Activated CD4-positive, alpha-beta T cell treated with anti-CD3 and anti-CD28 coated beads, Interleukin-2, amount 10 ng/mL, durations not matched to agents 7 days and 5 days (primary cell): ENCODE results near the gene NEK10. TPM values are rescaled to one million over a fixed set of nuclear protein-coding genes. Genes with fewer than 3 reads are reported as not detected.
"Not testable (repeated sequence)": the region's sequence is repeated elsewhere in the genome, so short reads cannot be mapped to it uniquely, and the experiment has no call there.

ENCODE experiments used
- CTCF ChIA-PET: fragments of 350-600 bp; sonication (Branson Sonifier 250); formaldehyde crosslinking; loops from one replicate; lab custom pipeline; 2021; ENCODE audit warnings: antibody characterized with exemption; lab: Charles Lee
- POLR2A ChIA-PET: fragments of 350-600 bp; sonication (Branson Sonifier 250); formaldehyde crosslinking; loops from one replicate; lab custom pipeline; 2021; ENCODE audit warnings: antibody characterized with exemption; lab: Charles Lee
- DNase-seq: peaks from one replicate; pipeline ENCODE4 v3.0.0-alpha.2; 2020
- H3K27ac Mint-ChIP-seq: one replicate; pipeline ENCODE4 v1.8.0; 2021; ENCODE audit warnings: mild to moderate bottlenecking, moderate library complexity, mixed read lengths
- H3K27me3 Mint-ChIP-seq: one replicate; pipeline ENCODE4 v1.8.0; 2021; ENCODE audit warnings: mixed read lengths
- H3K36me3 Mint-ChIP-seq: one replicate; pipeline ENCODE4 v1.8.0; 2021; ENCODE audit warnings: low read depth, mixed read lengths
- H3K4me1 Mint-ChIP-seq: one replicate; pipeline ENCODE4 v1.8.0; 2021; ENCODE audit warnings: mixed read lengths
- H3K4me3 Mint-ChIP-seq: one replicate; pipeline ENCODE4 v1.8.0; 2021; ENCODE audit warnings: mild to moderate bottlenecking, moderate library complexity, mixed read lengths
- H3K9me3 Mint-ChIP-seq: one replicate; pipeline ENCODE4 v1.8.0; 2021; ENCODE audit warnings: mixed read lengths
- total RNA-seq, 2 experiments: library from RNA; stranded (reverse); gene quantifications; one replicate each; pipeline ENCODE4 v1.2.3, GENCODE V29; 2021

The NEK10 gene
- total RNA-seq: under 1 TPM; 0.56 to 0.79 TPM

GRCh38 chr3:27368831-27369607, at the start of gene NEK10:
NEK10 (minus strand) TSS chr3:27369383; CDS start chr3:27352882, 16,501 bp downstream.
- H3K27me3 Mint-ChIP-seq: peaks cover 2% of the 10 kb centered on the region
- H3K4me3 Mint-ChIP-seq: peak within 1 kb of the TSS; percentile 82
- peak within 1 kb of the TSS; percentile 61 for H3K27ac Mint-ChIP-seq
- H3K36me3 Mint-ChIP-seq: no peaks in the 10 kb centered on the region
- peak; percentile 94 for DNase-seq
- peaks cover 16% of the 10 kb centered on the region for H3K4me1 Mint-ChIP-seq
- ChIA-PET POLR2A (no interaction called here), CTCF (no interaction called here)
- no peaks in the 10 kb centered on the region for H3K9me3 Mint-ChIP-seq

- H3K4me1 Mint-ChIP-seq: peaks cover 6% of the 10 kb centered on the region
- H3K4me3 Mint-ChIP-seq: no peak overlapping the region
- ChIA-PET POLR2A (no interaction called here), CTCF (interaction anchor here (1.3 to 1.6 kb wide), 2 partner anchors 12 to 17 kb away, joined by 3 to 5 read pairs; no protein-coding TSS in a partner anchor)
- H3K27ac Mint-ChIP-seq: no peak overlapping the region
- peaks cover 42% of the 10 kb centered on the region for H3K36me3 Mint-ChIP-seq
- H3K27me3 Mint-ChIP-seq: no peaks in the 10 kb centered on the region
- H3K9me3 Mint-ChIP-seq: no peaks in the 10 kb centered on the region
- no peak for DNase-seq
These were observed 46.0 kb upstream of the NEK10 start for GRCh38 chr3:27415202-27415601.

- H3K27ac Mint-ChIP-seq: no peak overlapping the region
- CTCF ChIA-PET: no interaction called here
- DNase-seq: no peak
These were observed 23.9 kb upstream of the NEK10 start for GRCh38 chr3:27392950-27393679.

GRCh38 chr3:27392414-27392813, 23.2 kb upstream of the NEK10 start:
- H3K9me3 Mint-ChIP-seq, H3K27ac Mint-ChIP-seq, H3K4me3 Mint-ChIP-seq, POLR2A ChIA-PET, CTCF ChIA-PET, H3K4me1 Mint-ChIP-seq, H3K27me3 Mint-ChIP-seq, DNase-seq: not testable (repeated sequence)
- peaks cover 29% of the 10 kb centered on the region for H3K36me3 Mint-ChIP-seq

More at GRCh38 chr3:27392950-27393679, 23.9 kb upstream of the NEK10 start:
- Mint-ChIP-seq H3K4me1 (peaks cover 5% of the 10 kb centered on the region), H3K36me3 (peaks cover 29% of the 10 kb centered on the region), H3K27me3 (no peaks in the 10 kb centered on the region), H3K9me3 (no peaks in the 10 kb centered on the region), H3K4me3 (no peak overlapping the region)
- POLR2A ChIA-PET: no interaction called here

GRCh38 chr3:27391796-27392195, 22.6 kb upstream of the NEK10 start:
- no peak for DNase-seq
- no peaks in the 10 kb centered on the region for H3K9me3 Mint-ChIP-seq
- no peaks in the 10 kb centered on the region for H3K27me3 Mint-ChIP-seq
- no peak overlapping the region for H3K4me3 Mint-ChIP-seq
- ChIA-PET CTCF (interaction anchor here (1.0 kb wide), 1 partner anchor 88 kb away, joined by 3 read pairs; no protein-coding TSS in a partner anchor), POLR2A (no interaction called here)
- peaks cover 27% of the 10 kb centered on the region for H3K36me3 Mint-ChIP-seq
- H3K4me1 Mint-ChIP-seq: peaks cover 5% of the 10 kb centered on the region
- H3K27ac Mint-ChIP-seq: no peak overlapping the region

- no peak overlapping the region for H3K4me3 Mint-ChIP-seq
- no peaks in the 10 kb centered on the region for H3K9me3 Mint-ChIP-seq
- ChIA-PET POLR2A (no interaction called here), CTCF (interaction anchor here (1.0 kb wide), 1 partner anchor 15 kb away, joined by 3 read pairs; no protein-coding TSS in a partner anchor)
- DNase-seq: no peak
- H3K4me1 Mint-ChIP-seq: peaks cover 4% of the 10 kb centered on the region
- no peak overlapping the region for H3K27ac Mint-ChIP-seq
- H3K27me3 Mint-ChIP-seq: no peaks in the 10 kb centered on the region
- H3K36me3 Mint-ChIP-seq: peaks cover 30% of the 10 kb centered on the region
These were observed 18.4 kb upstream of the NEK10 start for GRCh38 chr3:27387625-27388024.

GRCh38 chr3:27385504-27385903, 16.3 kb upstream of the NEK10 start:
- no peak for DNase-seq
- ChIA-PET POLR2A (no interaction called here), CTCF (no interaction called here)
- Mint-ChIP-seq H3K4me1 (peaks cover 1% of the 10 kb centered on the region), H3K27ac (no peak overlapping the region), H3K4me3 (no peak overlapping the region), H3K9me3 (no peaks in the 10 kb centered on the region), H3K27me3 (no peaks in the 10 kb centered on the region), H3K36me3 (peaks cover 21% of the 10 kb centered on the region)

GRCh38 chr3:27384191-27384590, 15.0 kb upstream of the NEK10 start:
- ChIA-PET CTCF (interaction anchor here (0.6 kb wide), 1 partner anchor 104 kb away, joined by 3 read pairs; no protein-coding TSS in a partner anchor), POLR2A (interaction anchor here (0.7 kb wide), 1 partner anchor 10 kb away, joined by 3 read pairs; no protein-coding TSS in a partner anchor)
- DNase-seq: no peak
- Mint-ChIP-seq H3K27me3 (no peaks in the 10 kb centered on the region), H3K36me3 (peaks cover 20% of the 10 kb centered on the region), H3K4me3 (no peak overlapping the region), H3K27ac (no peak overlapping the region), H3K9me3 (no peaks in the 10 kb centered on the region), H3K4me1 (peaks cover 1% of the 10 kb centered on the region)

GRCh38 chr3:27380433-27381357, 11.5 kb upstream of the NEK10 start:
- Mint-ChIP-seq H3K36me3 (peaks cover 23% of the 10 kb centered on the region), H3K9me3 (no peaks in the 10 kb centered on the region), H3K4me1 (peaks cover 1% of the 10 kb centered on the region), H3K27ac (no peak overlapping the region), H3K4me3 (no peak overlapping the region), H3K27me3 (no peaks in the 10 kb centered on the region)
- CTCF ChIA-PET: interaction anchor here (1.2 to 1.5 kb wide), 2 partner anchors 19 to 288 kb away, joined by 3 read pairs; no protein-coding TSS in a partner anchor
- POLR2A ChIA-PET: no interaction called here
- no peak for DNase-seq

GRCh38 chr3:27378331-27378730, 9.1 kb upstream of the NEK10 start:
- Mint-ChIP-seq H3K4me3 (no peak overlapping the region), H3K27ac (no peak overlapping the region), H3K27me3 (no peaks in the 10 kb centered on the region), H3K36me3 (peaks cover 13% of the 10 kb centered on the region), H3K4me1 (peaks cover 1% of the 10 kb centered on the region), H3K9me3 (no peaks in the 10 kb centered on the region)
- no peak for DNase-seq
- CTCF ChIA-PET: no interaction called here
- POLR2A ChIA-PET: no interaction called here

- no peaks in the 10 kb centered on the region for H3K9me3 Mint-ChIP-seq
- ChIA-PET POLR2A (no interaction called here), CTCF (no interaction called here)
- H3K36me3 Mint-ChIP-seq: peaks cover 9% of the 10 kb centered on the region
- no peak overlapping the region for H3K27ac Mint-ChIP-seq
- no peak for DNase-seq
- no peak overlapping the region for H3K4me3 Mint-ChIP-seq
- H3K4me1 Mint-ChIP-seq: no peaks in the 10 kb centered on the region
- H3K27me3 Mint-ChIP-seq: no peaks in the 10 kb centered on the region
These were observed 7.1 kb upstream of the NEK10 start for GRCh38 chr3:27376109-27376772.
